Measurements from ENCODE around the gene ATG12. TPM values are rescaled to one million over a fixed set of nuclear protein-coding genes. Genes with fewer than 3 reads are reported as not detected.
"Not testable (repeated sequence)": the region's sequence is repeated elsewhere in the genome, so short reads cannot be mapped to it uniquely, and the experiment has no call there.

ATG12 gene
- polyA plus RNA-seq (43.9 to 90.7 TPM (median 60.7 TPM) in 3 replicates), polyA minus RNA-seq (8.9 to 52.7 TPM (median 26.8 TPM) in 3 replicates)
- 22.3 TPM for polyA plus RNA-seq (2011; ENCODE audit: low read depth)
- polyA plus RNA-seq (2011; cell fraction: cytosol; rRNA removed) = 45.7 and 96.5 TPM in 2 replicates
- 38.0 and 54.8 TPM in 2 replicates for polyA plus RNA-seq (2011; cell fraction: nucleus; rRNA removed)
- 37.1 and 58.5 TPM in 2 replicates for polyA plus RNA-seq (2012; ENCODE audit: low replicate concordance)
- polyA minus RNA-seq (2011; cell fraction: cytosol; rRNA and poly(A)+ RNA removed) = 18.2 TPM
- 12.6 and 21.1 TPM in 2 replicates for polyA minus RNA-seq (2011; cell fraction: nucleus; rRNA and poly(A)+ RNA removed)

DNA sequence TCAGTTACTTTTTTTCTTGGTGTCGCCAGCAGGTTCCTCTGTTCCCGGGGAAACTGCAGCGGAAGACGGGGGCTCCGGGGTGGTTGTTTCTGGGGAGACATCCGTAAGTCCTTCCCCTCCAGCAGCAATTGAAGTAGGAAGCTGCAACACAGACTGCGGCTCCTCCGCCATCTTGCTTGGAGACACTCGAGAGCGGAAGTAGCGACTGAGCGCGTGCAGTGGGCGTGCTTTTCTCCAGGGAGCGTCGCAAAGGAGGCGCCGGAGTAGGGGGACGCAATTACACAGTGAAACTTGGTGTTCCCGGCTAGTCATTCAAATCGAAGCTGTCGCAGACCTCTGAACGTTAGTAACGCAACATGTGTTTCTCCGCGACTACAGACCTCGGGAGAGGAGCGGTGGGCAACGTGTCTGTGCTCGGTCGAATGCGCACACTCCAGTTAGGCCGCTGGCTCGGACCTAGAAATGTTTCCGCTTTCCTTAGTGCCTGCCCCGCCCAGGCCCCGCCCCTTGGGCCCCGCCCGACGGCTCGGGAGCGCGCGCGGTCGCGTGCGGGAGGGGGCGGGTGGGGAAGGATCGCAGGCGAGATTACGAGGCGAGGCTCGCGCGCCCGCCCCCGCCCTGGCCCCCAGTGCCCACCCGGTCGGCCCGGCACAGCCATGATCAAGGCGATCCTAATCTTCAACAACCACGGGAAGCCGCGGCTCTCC is at the start of gene ATG12, which contains the start of gene AP3S1:
Gene ATG12 (minus strand): TSS at position 184 of the 707 bp plus-strand sequence. CDS start 13 bp downstream, at position 171.
Gene AP3S1 (plus strand): TSS at position 554 of the 707 bp plus-strand sequence. CDS start 103 bp downstream, at position 657.
- Histone ChIP-seq H3K27me3 (ENCODE audit: control insufficient read depth, extremely low read depth, insufficient read depth, low read length) (no peaks in the 10 kb centered on the region), H3K4me2 (ENCODE audit: control insufficient read depth, extremely low read depth, insufficient read depth, low read depth, low read length) (peak within 1 kb of the TSS; percentile 93), H3K9ac (ENCODE audit: control insufficient read depth, extremely low read depth, insufficient read depth, low read length) (peak within 1 kb of the TSS; percentile 92), H3K27ac (ENCODE audit: control insufficient read depth, insufficient read depth, low read length) (peak within 1 kb of the TSS; percentile 96), H3K79me2 (ENCODE audit: control insufficient read depth, insufficient read depth, low read length) (peaks cover 86% of the 10 kb centered on the region), H3K36me3 (ENCODE audit: control insufficient read depth in 2 of 2, extremely low read depth in 1 of 2, insufficient read depth in 2 of 2, low read length in 2 of 2) (no peaks in the 10 kb centered on the region), H3K9me3 (ENCODE audit: control insufficient read depth, low read depth, low read length) (no peaks in the 10 kb centered on the region), H2AFZ (ENCODE audit: control insufficient read depth, low read length) (peak within 1 kb of the TSS; percentile 99), H3K9me1 (ENCODE audit: control insufficient read depth, extremely low read depth, insufficient read depth, low read length) (no peaks in the 10 kb centered on the region), H3K4me1 (ENCODE audit: control insufficient read depth, extremely low read depth, insufficient read depth, low read length) (peaks cover 33% of the 10 kb centered on the region), H4K20me1 (ENCODE audit: control insufficient read depth, extremely low read depth, insufficient read depth, low read length) (no peaks in the 10 kb centered on the region), H3K4me3 (ENCODE audit: control insufficient read depth in 2 of 3, extremely low read depth in 1 of 3, insufficient read depth in 2 of 3, low read depth in 1 of 3, low read length in 3 of 3) (peak within 1 kb of the TSS; percentile 77 to 98 (median 85))
- dilution Hi-C loops (cut with MboI; ENCODE audit: extremely low pct_ligation_motif_present, low sequenced_read_pairs) = no loop called here
- DNase-seq (ENCODE audit: low read depth, low spot score) (peak; percentile 44), FAIRE-seq (peak; percentile 46)
- TF ChIP-seq, protein P1, sequence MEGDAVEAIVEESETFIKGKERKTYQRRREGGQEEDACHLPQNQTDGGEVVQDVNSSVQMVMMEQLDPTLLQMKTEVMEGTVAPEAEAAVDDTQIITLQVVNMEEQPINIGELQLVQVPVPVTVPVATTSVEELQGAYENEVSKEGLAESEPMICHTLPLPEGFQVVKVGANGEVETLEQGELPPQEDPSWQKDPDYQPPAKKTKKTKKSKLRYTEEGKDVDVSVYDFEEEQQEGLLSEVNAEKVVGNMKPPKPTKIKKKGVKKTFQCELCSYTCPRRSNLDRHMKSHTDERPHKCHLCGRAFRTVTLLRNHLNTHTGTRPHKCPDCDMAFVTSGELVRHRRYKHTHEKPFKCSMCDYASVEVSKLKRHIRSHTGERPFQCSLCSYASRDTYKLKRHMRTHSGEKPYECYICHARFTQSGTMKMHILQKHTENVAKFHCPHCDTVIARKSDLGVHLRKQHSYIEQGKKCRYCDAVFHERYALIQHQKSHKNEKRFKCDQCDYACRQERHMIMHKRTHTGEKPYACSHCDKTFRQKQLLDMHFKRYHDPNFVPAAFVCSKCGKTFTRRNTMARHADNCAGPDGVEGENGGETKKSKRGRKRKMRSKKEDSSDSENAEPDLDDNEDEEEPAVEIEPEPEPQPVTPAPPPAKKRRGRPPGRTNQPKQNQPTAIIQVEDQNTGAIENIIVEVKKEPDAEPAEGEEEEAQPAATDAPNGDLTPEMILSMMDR (optimal IDR thresholded peaks at IDR 0.05 in 1 of 3, IDR thresholded peaks at IDR 0.05 in 1 of 3, conservative IDR thresholded peaks at IDR 0.05 in 1 of 3; ENCODE audit: extremely low read depth in 1 of 3, insufficient read depth in 2 of 3, low read length in 3 of 3) = no peak
- TF ChIP-seq EZH2 (IDR thresholded peaks at IDR 0.05; ENCODE audit: low read length) = no peak

DNA sequence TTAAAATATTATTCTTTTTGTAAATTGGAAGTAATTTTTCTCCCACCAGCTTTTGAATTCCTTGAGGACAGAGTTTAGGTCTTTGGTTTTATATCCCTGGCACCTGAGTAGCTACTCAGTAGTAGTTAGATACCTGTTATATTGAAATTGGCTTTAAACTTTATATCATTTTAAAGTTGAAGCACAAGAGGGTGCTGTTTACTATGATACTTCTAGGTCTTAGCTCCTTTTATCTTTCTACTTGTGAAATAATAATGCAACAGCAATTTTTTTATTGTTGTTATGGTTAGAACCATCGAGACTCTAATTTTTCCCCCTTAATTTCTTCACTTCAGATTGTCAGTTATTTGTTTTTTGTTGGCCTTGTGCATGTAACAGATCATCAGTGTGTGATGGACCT is 46.7 kb upstream of the ATG12 start:
- DNase-seq (ENCODE audit: low read depth, low spot score) (no peak), FAIRE-seq (no peak)

DNA sequence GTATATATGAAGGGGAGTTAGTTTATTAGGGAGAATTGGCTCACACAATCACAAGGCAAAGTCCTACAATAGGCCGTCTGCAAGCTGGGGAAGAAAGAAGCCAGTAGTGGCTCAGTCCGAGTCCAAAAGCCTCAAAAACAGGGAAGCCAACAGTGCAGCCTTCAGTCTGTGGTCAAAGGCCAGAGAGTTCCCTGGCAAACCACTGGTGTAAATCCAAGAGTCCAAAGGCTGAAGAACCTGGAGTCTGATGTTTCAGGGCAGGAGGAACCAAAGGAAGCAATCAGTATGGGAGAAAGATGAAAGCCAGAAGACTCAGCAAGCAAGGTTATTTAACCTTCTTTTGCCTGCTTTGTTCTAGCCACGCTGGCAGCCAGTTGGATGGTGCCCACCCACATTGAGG is 43.8 kb upstream of the ATG12 start:
- FAIRE-seq; H3K4me2 ChIP-seq (ENCODE audit: control insufficient read depth, extremely low read depth, insufficient read depth, low read depth, low read length); H2AFZ ChIP-seq (ENCODE audit: control insufficient read depth, low read length); dilution Hi-C loops (cut with MboI; ENCODE audit: extremely low pct_ligation_motif_present, low sequenced_read_pairs); DNase-seq (ENCODE audit: low read depth, low spot score); H3K4me1 ChIP-seq (ENCODE audit: control insufficient read depth, extremely low read depth, insufficient read depth, low read length); H4K20me1 ChIP-seq (ENCODE audit: control insufficient read depth, extremely low read depth, insufficient read depth, low read length); H3K4me3 ChIP-seq (ENCODE audit: control insufficient read depth in 2 of 3, extremely low read depth in 1 of 3, insufficient read depth in 2 of 3, low read depth in 1 of 3, low read length in 3 of 3); H3K36me3 ChIP-seq (ENCODE audit: control insufficient read depth in 2 of 2, extremely low read depth in 1 of 2, insufficient read depth in 2 of 2, low read length in 2 of 2); H3K9me1 ChIP-seq (ENCODE audit: control insufficient read depth, extremely low read depth, insufficient read depth, low read length); H3K27ac ChIP-seq (ENCODE audit: control insufficient read depth, insufficient read depth, low read length); H3K27me3 ChIP-seq (ENCODE audit: control insufficient read depth, extremely low read depth, insufficient read depth, low read length); H3K9ac ChIP-seq (ENCODE audit: control insufficient read depth, extremely low read depth, insufficient read depth, low read length); H3K9me3 ChIP-seq (ENCODE audit: control insufficient read depth, low read depth, low read length): not testable (repeated sequence)
- peaks cover 22% of the 10 kb centered on the region for H3K79me2 ChIP-seq (ENCODE audit: control insufficient read depth, insufficient read depth, low read length)

More for the DNA sequence above, 46.7 kb upstream of the ATG12 start:
- H3K79me2 ChIP-seq (ENCODE audit: control insufficient read depth, insufficient read depth, low read length) = peaks cover 8% of the 10 kb centered on the region
- no peak overlapping the region for H3K4me2 ChIP-seq (ENCODE audit: control insufficient read depth, extremely low read depth, insufficient read depth, low read depth, low read length)
- no peaks in the 10 kb centered on the region for H4K20me1 ChIP-seq (ENCODE audit: control insufficient read depth, extremely low read depth, insufficient read depth, low read length)
- no peaks in the 10 kb centered on the region for H3K27me3 ChIP-seq (ENCODE audit: control insufficient read depth, extremely low read depth, insufficient read depth, low read length)
- no peak overlapping the region for H3K4me3 ChIP-seq (ENCODE audit: control insufficient read depth in 2 of 3, extremely low read depth in 1 of 3, insufficient read depth in 2 of 3, low read depth in 1 of 3, low read length in 3 of 3)
- no peaks in the 10 kb centered on the region for H3K9me3 ChIP-seq (ENCODE audit: control insufficient read depth, low read depth, low read length)
- no peak overlapping the region for H3K9ac ChIP-seq (ENCODE audit: control insufficient read depth, extremely low read depth, insufficient read depth, low read length)
- TF ChIP-seq, protein P1 (optimal IDR thresholded peaks at IDR 0.05 in 1 of 3, IDR thresholded peaks at IDR 0.05 in 1 of 3, conservative IDR thresholded peaks at IDR 0.05 in 1 of 3; ENCODE audit: extremely low read depth in 1 of 3, insufficient read depth in 2 of 3, low read length in 3 of 3) = no peak
- TF ChIP-seq EZH2 (IDR thresholded peaks at IDR 0.05; ENCODE audit: low read length) = no peak
- no peaks in the 10 kb centered on the region for H3K9me1 ChIP-seq (ENCODE audit: control insufficient read depth, extremely low read depth, insufficient read depth, low read length)
- no peaks in the 10 kb centered on the region for H3K4me1 ChIP-seq (ENCODE audit: control insufficient read depth, extremely low read depth, insufficient read depth, low read length)
- dilution Hi-C loops (cut with MboI; ENCODE audit: extremely low pct_ligation_motif_present, low sequenced_read_pairs) = no loop called here
- no peak overlapping the region for H2AFZ ChIP-seq (ENCODE audit: control insufficient read depth, low read length)
- peaks cover 2 to 5% of the 10 kb centered on the region in 2 experiments for H3K36me3 ChIP-seq (ENCODE audit: control insufficient read depth in 2 of 2, extremely low read depth in 1 of 2, insufficient read depth in 2 of 2, low read length in 2 of 2)
- H3K27ac ChIP-seq (ENCODE audit: control insufficient read depth, insufficient read depth, low read length) = no peak overlapping the region

Data from keratinocyte (primary cell).